Measurements from ENCODE around the gene TBX4.
"Not testable (repeated sequence)": the region's sequence is repeated elsewhere in the genome, so short reads cannot be mapped to it uniquely, and the experiment has no call there.

TBX4 gene

DNA sequence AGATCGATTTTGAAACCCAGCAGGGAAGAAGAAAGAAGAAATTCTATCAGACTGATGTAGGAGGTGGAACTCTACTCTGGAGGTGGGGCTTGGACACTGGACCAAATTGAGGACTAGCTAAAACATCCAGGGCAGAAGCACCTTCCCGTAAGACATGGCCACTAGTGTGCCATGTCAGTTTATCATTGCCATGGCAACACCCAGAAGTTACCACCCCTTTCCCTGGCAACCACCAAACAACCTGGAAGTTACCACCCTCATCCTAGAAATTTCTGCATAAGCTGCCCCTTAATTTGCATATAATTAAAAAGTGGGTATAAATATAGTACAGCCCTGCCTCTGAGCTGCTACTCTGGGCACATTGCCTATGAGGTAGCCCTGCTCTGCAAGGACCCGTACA lies 72.1 kb downstream of the TBX4 start:
- DNase-seq (ENCODE audit: low read depth in 3 of 3), result no peak

DNA sequence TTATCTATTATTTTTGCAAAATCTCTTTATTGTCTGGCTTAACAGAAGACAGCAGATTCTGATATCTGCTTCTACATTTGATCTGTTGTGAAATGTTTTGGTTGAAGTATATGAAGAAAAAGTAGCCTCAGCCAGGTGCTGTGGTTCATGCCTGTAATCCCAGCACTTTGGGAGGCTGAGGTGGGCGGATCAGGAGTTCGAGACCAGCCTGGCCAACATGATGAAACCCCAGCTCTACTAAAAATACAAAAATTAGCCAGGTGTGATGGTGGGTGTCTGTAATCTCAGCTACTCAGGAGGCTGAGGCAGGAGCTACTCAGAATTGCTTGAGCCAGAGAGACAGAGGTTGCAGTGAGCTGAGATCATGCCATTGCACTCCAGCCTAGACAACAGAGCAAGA lies 75.2 kb downstream of the TBX4 start:
- not testable (repeated sequence) for DNase-seq (ENCODE audit: low read depth in 3 of 3)

DNA sequence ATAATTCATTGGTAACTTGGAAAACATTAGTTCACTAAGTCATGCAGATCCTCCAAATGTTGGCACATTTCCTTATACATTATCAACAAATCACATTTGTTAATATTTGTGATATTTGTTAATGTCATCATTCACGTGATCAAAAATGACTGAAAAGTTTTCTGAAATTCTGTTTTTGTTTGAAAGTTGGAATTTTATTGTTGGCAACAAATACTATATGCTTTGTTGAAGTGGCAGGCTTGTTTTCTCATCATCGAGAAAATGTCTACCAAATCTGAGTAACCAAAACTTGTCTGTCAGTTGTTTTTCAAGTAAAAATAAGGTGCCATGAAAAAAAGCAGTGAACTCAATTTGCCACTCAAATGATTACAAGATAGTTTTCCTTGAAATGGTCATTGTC lies 75.9 kb downstream of the TBX4 start:
- DNase-seq (ENCODE audit: low read depth in 3 of 3), result no peak

DNA sequence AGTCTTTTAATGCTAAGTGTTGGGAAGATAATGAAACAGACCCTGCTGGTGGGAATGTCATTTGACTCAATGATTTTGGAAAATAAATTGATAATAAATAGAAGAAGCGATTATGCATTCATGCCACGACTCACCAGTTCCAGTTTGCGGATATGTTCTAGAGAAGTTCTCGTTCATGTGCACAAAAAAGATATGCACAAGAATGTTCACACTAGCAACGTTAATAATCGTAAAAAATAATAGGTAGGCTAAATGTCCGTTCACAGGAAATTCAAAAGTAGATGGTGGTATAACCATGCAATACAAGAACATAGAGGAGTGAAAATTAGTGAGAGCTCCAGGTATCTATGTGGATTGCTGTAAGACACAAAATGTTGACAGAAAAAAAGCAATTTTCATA lies 79.0 kb downstream of the TBX4 start:
- no peak for DNase-seq (ENCODE audit: low read depth in 3 of 3)

DNA sequence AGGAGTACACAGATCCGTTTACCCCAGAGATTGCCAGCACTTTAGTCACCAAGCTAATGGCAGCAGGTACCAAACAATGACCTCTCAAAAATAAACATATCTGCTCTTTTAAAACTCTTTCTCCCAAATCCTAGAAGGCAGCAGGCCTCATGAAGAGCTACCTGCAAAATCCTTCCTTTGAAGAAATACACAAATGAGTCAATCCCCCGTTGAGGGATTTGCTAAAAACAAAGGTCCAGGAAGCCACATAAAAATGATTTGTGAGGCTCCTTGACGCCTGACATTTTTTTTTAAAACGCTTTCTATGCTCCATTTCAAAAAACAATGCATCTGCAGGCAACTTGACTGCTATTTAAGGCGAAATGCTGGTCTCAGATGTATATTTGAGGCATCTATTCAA lies 80.6 kb downstream of the TBX4 start:
- no peak for DNase-seq (ENCODE audit: low read depth in 3 of 3)

DNA sequence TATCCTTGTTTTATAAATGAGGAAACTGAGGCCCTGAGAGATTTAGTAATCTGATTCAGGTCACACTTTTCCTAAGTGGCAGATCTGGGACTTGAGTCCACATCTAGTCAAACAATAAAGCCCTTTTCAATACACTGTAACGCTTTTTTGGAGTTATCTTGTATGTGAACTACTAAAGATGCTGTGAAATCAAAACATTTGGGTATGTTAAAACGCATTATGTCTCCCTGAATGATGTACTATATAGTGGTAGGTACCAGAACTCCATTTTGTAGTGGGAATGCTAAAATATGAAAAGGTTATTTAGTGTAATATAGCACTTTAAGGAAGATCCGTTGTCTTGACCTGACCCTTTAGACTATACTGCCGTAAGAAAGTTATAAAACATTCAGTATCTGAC lies 81.6 kb downstream of the TBX4 start:
- no peak for DNase-seq (ENCODE audit: low read depth in 3 of 3)

DNA sequence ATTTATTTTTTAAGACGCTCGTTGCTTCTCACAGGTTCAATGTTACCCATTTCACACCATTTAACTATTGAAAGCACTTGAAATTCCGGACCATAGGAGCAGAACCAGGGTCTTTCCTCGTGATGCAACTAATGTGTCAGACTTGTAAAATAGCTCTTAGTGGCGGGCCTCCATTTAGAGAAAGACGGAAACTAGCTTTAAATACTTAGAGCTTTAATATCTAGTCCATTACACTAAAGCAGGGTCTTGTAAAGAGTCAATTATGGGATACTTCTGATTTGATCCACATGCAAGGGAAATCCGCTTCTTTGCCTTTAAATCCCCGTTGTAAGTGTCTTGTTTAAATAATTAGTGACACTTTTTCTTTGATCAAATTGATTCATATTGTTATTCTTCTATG lies 82.2 kb downstream of the TBX4 start:
- DNase-seq (ENCODE audit: low read depth in 3 of 3), result no peak

All from stimulated activated CD4-positive, alpha-beta T cell treated with anti-CD3 and anti-CD28 coated beads, TNF-alpha, amount 100 ng/mL, for 4 hours (primary cell).